Body of pancreas (tissue), 4 donors: Measurements from ENCODE around the gene NPHP1. TPM values are rescaled to one million over a fixed set of nuclear protein-coding genes. Genes with fewer than 3 reads are reported as not detected.
"Not testable (repeated sequence)": the region's sequence is repeated elsewhere in the genome, so short reads cannot be mapped to it uniquely, and the experiment has no call there.

Experiments used
- ATAC-seq: fragments of 150-250 bp; one replicate; pipeline ENCODE4 v1.9.1; 2016
- DNase-seq, 4 donors: peaks; one replicate each; pipeline ENCODE4 v3.0.0-alpha.2; 2019
- H3K27ac ChIP-seq, 4 donors: fragments of 200-600 bp; sonication (generic); 1 replicate in 3 of 4; 2 replicates in 1 of 4; pipeline versions ENCODE4 v1.5.1 to v1.6.1; 2016 to 2019; ENCODE audit warnings: mild to moderate bottlenecking in 1 of 4, mixed read lengths in 1 of 4, moderate library complexity in 1 of 4
- H3K27me3 ChIP-seq, 2 donors: fragments of 200-600 bp; sonication (generic); one replicate each; pipeline ENCODE4 v1.6.0; 2016; ENCODE audit warnings: mild to moderate bottlenecking in 1 of 2
- H3K36me3 ChIP-seq, 2 donors: fragments of 200-600 bp; sonication (generic); replicated peaks in 1 of 2; 2 replicates each; pipeline ENCODE4 v1.5.1; 2016; ENCODE audit warnings: low read depth in 2 of 2; ENCODE audit not compliant: insufficient read depth in 1 of 2
- H3K4me1 ChIP-seq: fragments of 200-600 bp; sonication (generic); one replicate; pipeline ENCODE4 v1.6.0; 2016
- H3K4me3 ChIP-seq, 2 donors: fragments of 200-600 bp; sonication (generic); 1 replicate in 1 of 2; 2 replicates in 1 of 2; pipeline ENCODE4 v1.5.1; 2016 to 2019
- H3K9me3 ChIP-seq, 3 donors: fragments of 200-600 bp; sonication (generic); 1 replicate in 2 of 3; 2 replicates in 1 of 3; pipeline ENCODE4 v1.5.1; 2016
- CTCF ChIP-seq, 7 experiments: fragments of 450-650 bp in 4 of 7; fragments of 200-600 bp in 3 of 7; sonication (generic) in 3 of 7; IDR thresholded peaks; one replicate each; pipeline ENCODE4 v1.5.1; 2016 to 2019; ENCODE audit warnings: antibody characterized with exemption in 7 of 7
- POLR2A ChIP-seq, 3 donors: fragments of 450-650 bp; IDR thresholded peaks; one replicate each; pipeline ENCODE4 v1.6.1; 2016; ENCODE audit warnings: antibody characterized with exemption in 3 of 3, mild to moderate bottlenecking in 2 of 3
- whole genome bisulfite sequencing, 2 donors: methylation state at CpG; one replicate each; pipeline ENCODE4 v1.1.5; 2017; 5-methylcytosine and 5-hydroxymethylcytosine counted together
- intact Hi-C: fragments of 100-400 bp; cut with DNase I; formaldehyde crosslinking; loops from one replicate; pipeline ENCODE4 v1.15.1; 2023
- total RNA-seq, 2 donors: library from RNA; depleted of rRNA; stranded (reverse); fragments of >200 nt; gene quantifications; one replicate each; pipeline ENCODE4 v1.1.0, GENCODE V29; 2016

Gene NPHP1
- total RNA-seq, 2 donors from 2014 or later = 1.3 to 3.6 TPM

- ATAC-seq = no peak
- Histone ChIP-seq H3K9me3 (no peaks in the 10 kb centered on the region), H3K27ac (no peak overlapping the region), H3K4me3 (no peak overlapping the region), H3K4me1 (no peaks in the 10 kb centered on the region), H3K36me3 (no peaks in the 10 kb centered on the region), H3K27me3 (no peaks in the 10 kb centered on the region)
- DNase-seq = no peak
- TF ChIP-seq POLR2A (IDR thresholded peaks at IDR 0.05) (no peak), CTCF (IDR thresholded peaks at IDR 0.05) (no peak)
- intact Hi-C loops = no loop called here
- 56 to 59% methylated on average over 4 of the region's 4 CpGs for WGBS, 2 donors
These were observed 17.1 kb upstream of the NPHP1 start for GRCh38 chr2:110221938-110222337.

- DNase-seq = no peak
- no peaks in the 10 kb centered on the region for H3K27me3 ChIP-seq
- intact Hi-C loops = no loop called here
- ATAC-seq = no peak
- 63 to 69% methylated on average over 2 of the region's 2 CpGs for WGBS, 2 donors
- H3K36me3 ChIP-seq = no peaks in the 10 kb centered on the region
- no peaks in the 10 kb centered on the region for H3K9me3 ChIP-seq
- H3K4me1 ChIP-seq = no peaks in the 10 kb centered on the region
- TF ChIP-seq POLR2A (IDR thresholded peaks at IDR 0.05) (no peak), CTCF (IDR thresholded peaks at IDR 0.05) (no peak)
- no peak overlapping the region for H3K27ac ChIP-seq
- no peak overlapping the region for H3K4me3 ChIP-seq
These were observed 15.4 kb upstream of the NPHP1 start for GRCh38 chr2:110220190-110220564.

- no peak for ATAC-seq
- whole genome bisulfite sequencing, 2 donors = 29 to 48% methylated on average over 1 of the region's 1 CpG
- Histone ChIP-seq H3K27me3 (no peaks in the 10 kb centered on the region), H3K36me3 (no peaks in the 10 kb centered on the region), H3K9me3 (no peaks in the 10 kb centered on the region), H3K4me3 (no peak overlapping the region), H3K27ac (no peak overlapping the region), H3K4me1 (no peaks in the 10 kb centered on the region)
- TF ChIP-seq POLR2A (IDR thresholded peaks at IDR 0.05) (no peak), CTCF (IDR thresholded peaks at IDR 0.05) (no peak)
- no peak for DNase-seq
- intact Hi-C loops = no loop called here
These were observed 14.8 kb upstream of the NPHP1 start for GRCh38 chr2:110219496-110220189.

GRCh38 chr2:110218889-110219288 is 14.1 kb upstream of the NPHP1 start:
- DNase-seq, ATAC-seq, H3K27me3 ChIP-seq, H3K4me1 ChIP-seq, H3K4me3 ChIP-seq, H3K27ac ChIP-seq, H3K36me3 ChIP-seq, intact Hi-C loops, H3K9me3 ChIP-seq: not testable (repeated sequence)
- WGBS, 2 donors = 65 to 74% methylated on average over 7 of the region's 7 CpGs

- no peak for DNase-seq
- TF ChIP-seq POLR2A (IDR thresholded peaks at IDR 0.05) (no peak), CTCF (IDR thresholded peaks at IDR 0.05) (no peak)
- Histone ChIP-seq H3K4me1 (no peaks in the 10 kb centered on the region), H3K4me3 (no peak overlapping the region), H3K36me3 (no peaks in the 10 kb centered on the region), H3K27me3 (no peaks in the 10 kb centered on the region), H3K27ac (no peak overlapping the region), H3K9me3 (no peaks in the 10 kb centered on the region)
- no peak for ATAC-seq
- intact Hi-C loops = no loop called here
These were observed 12.0 kb upstream of the NPHP1 start for GRCh38 chr2:110216803-110217202.
